ENCODE results near the gene ABCC12. TPM values are rescaled to one million over a fixed set of nuclear protein-coding genes. Genes with fewer than 3 reads are reported as not detected.
"Not testable (repeated sequence)": the region's sequence is repeated elsewhere in the genome, so short reads cannot be mapped to it uniquely, and the experiment has no call there.

The ABCC12 gene
- not detected for total RNA-seq
- long read RNA-seq: 0 reads

- DNase-seq (no peak), ATAC-seq (no peak)
- intact Hi-C loops (cut with DNase I, micrococcal nuclease): loop anchor here in 1 of 2 donors (10.0 kb wide), 1 partner anchor 1121 kb away; no protein-coding TSS in a partner anchor
These were observed at the start of gene ABCC12 for GRCh38 chr16:48155926-48156789. ABCC12 (minus strand) TSS chr16:48155993; CDS start chr16:48146424, 9,569 bp downstream.

GRCh38 chr16:48204825-48205151 is 49.0 kb upstream of the ABCC12 start:
- intact Hi-C loops (cut with DNase I, micrococcal nuclease): no loop called here
- ATAC-seq (no peak), DNase-seq (no peak)

GRCh38 chr16:48203974-48204824 is 48.4 kb upstream of the ABCC12 start:
- intact Hi-C loops (cut with DNase I, micrococcal nuclease): no loop called here
- DNase-seq (peak in 1 of 2 donors; percentile 12), ATAC-seq (peak; percentile 96)

- intact Hi-C loops (cut with DNase I, micrococcal nuclease): no loop called here
- peak in 1 of 2 donors; percentile 9 for DNase-seq
- ATAC-seq: peak; percentile 44
These were observed 45.9 kb upstream of the ABCC12 start for GRCh38 chr16:48201515-48202201.

- DNase-seq (no peak), ATAC-seq (no peak)
- intact Hi-C loops (cut with DNase I, micrococcal nuclease): no loop called here
These were observed 41.5 kb upstream of the ABCC12 start for GRCh38 chr16:48197294-48197693.

- peak; percentile 72 for ATAC-seq
- intact Hi-C loops (cut with DNase I, micrococcal nuclease): no loop called here
- peak in 1 of 2 donors; percentile 18 for DNase-seq
These were observed 39.2 kb upstream of the ABCC12 start for GRCh38 chr16:48194828-48195556.

GRCh38 chr16:48193846-48194245 is 38.1 kb upstream of the ABCC12 start:
- DNase-seq (no peak), ATAC-seq (no peak)
- intact Hi-C loops (cut with DNase I, micrococcal nuclease): no loop called here

GRCh38 chr16:48188449-48189102 is 32.8 kb upstream of the ABCC12 start:
- intact Hi-C loops (cut with DNase I, micrococcal nuclease): no loop called here
- DNase-seq: no peak
- ATAC-seq: no peak

- DNase-seq (no peak), ATAC-seq (no peak)
- intact Hi-C loops (cut with DNase I, micrococcal nuclease): no loop called here
These were observed 32.0 kb upstream of the ABCC12 start for GRCh38 chr16:48187779-48188178.

GRCh38 chr16:48184681-48185080 is 28.9 kb upstream of the ABCC12 start:
- DNase-seq (no peak), ATAC-seq (no peak)
- intact Hi-C loops (cut with DNase I, micrococcal nuclease): no loop called here

- intact Hi-C loops (cut with DNase I, micrococcal nuclease): no loop called here
- ATAC-seq: peak; percentile 39
- DNase-seq: no peak
These were observed 27.3 kb upstream of the ABCC12 start for GRCh38 chr16:48182979-48183537.

GRCh38 chr16:48181746-48182520 is 26.1 kb upstream of the ABCC12 start:
- intact Hi-C loops (cut with DNase I, micrococcal nuclease); DNase-seq; ATAC-seq: not testable (repeated sequence)

GRCh38 chr16:48180868-48181480 is 25.2 kb upstream of the ABCC12 start:
- DNase-seq (no peak), ATAC-seq (no peak)
- intact Hi-C loops (cut with DNase I, micrococcal nuclease): no loop called here

GRCh38 chr16:48176635-48177408 is 21.0 kb upstream of the ABCC12 start:
- ATAC-seq (no peak), DNase-seq (no peak)
- intact Hi-C loops (cut with DNase I, micrococcal nuclease): no loop called here

- no peak for DNase-seq
- ATAC-seq: no peak
- intact Hi-C loops (cut with DNase I, micrococcal nuclease): no loop called here
These were observed 18.1 kb upstream of the ABCC12 start for GRCh38 chr16:48173889-48174288.

GRCh38 chr16:48172682-48173081 is 16.9 kb upstream of the ABCC12 start:
- intact Hi-C loops (cut with DNase I, micrococcal nuclease): no loop called here
- DNase-seq: no peak
- no peak for ATAC-seq
